Hepatocyte (in vitro differentiated cells): ENCODE data around the gene DALRD3. TPM values are rescaled to one million over a fixed set of nuclear protein-coding genes. Genes with fewer than 3 reads are reported as not detected.

Source experiments
- DNase-seq: peaks from one replicate; pipeline ENCODE4 v3.0.0-alpha.2; 2016; ENCODE audit warnings: low spot score
- H2AFZ ChIP-seq: fragments of 200-600 bp; sonication (generic); 2 replicates; pipeline ENCODE4 v1.6.0; 2016; ENCODE audit warnings: antibody characterized with exemption, mild to moderate bottlenecking
- H3K27ac ChIP-seq: fragments of 200-600 bp; sonication (generic); 2 replicates; pipeline ENCODE4 v1.5.1; 2016; ENCODE audit warnings: mild to moderate bottlenecking
- H3K27me3 ChIP-seq: fragments of 200-600 bp; sonication (generic); 2 replicates; pipeline ENCODE4 v1.6.1; 2016
- H3K36me3 ChIP-seq: fragments of 200-600 bp; sonication (generic); replicated peaks from 2 replicates; pipeline ENCODE4 v1.5.1; 2016; ENCODE audit warnings: low read depth; ENCODE audit not compliant: insufficient read depth
- H3K4me1 ChIP-seq: fragments of 200-600 bp; sonication (generic); 2 replicates; pipeline ENCODE4 v1.5.1; 2016; ENCODE audit warnings: mild to moderate bottlenecking, moderate library complexity; ENCODE audit not compliant: insufficient read depth
- H3K4me2 ChIP-seq: fragments of 200-600 bp; sonication (generic); 2 replicates; pipeline ENCODE4 v1.6.0; 2016
- H3K4me3 ChIP-seq: fragments of 200-600 bp; sonication (generic); 2 replicates; pipeline ENCODE4 v1.5.1; 2016; ENCODE audit warnings: mild to moderate bottlenecking
- H3K79me2 ChIP-seq: fragments of 200-600 bp; sonication (generic); 2 replicates; pipeline ENCODE4 v1.6.0; 2017; ENCODE audit warnings: mild to moderate bottlenecking
- H3K9me2 ChIP-seq: fragments of 200-600 bp; sonication (generic); replicated peaks from 2 replicates; pipeline ENCODE4 v1.6.0; 2017; ENCODE audit warnings: mild to moderate bottlenecking; ENCODE audit not compliant: insufficient read depth
- H3K9me3 ChIP-seq: fragments of 200-600 bp; sonication (generic); 2 replicates; pipeline ENCODE4 v1.5.1; 2016; ENCODE audit warnings: low read depth, mild to moderate bottlenecking
- H4K20me1 ChIP-seq: fragments of 200-600 bp; sonication (generic); 2 replicates; pipeline ENCODE4 v1.6.0; 2016; ENCODE audit warnings: mild to moderate bottlenecking; ENCODE audit not compliant: insufficient read depth, poor library complexity, severe bottlenecking
- CTCF ChIP-seq: fragments of 200-600 bp; sonication (generic); IDR thresholded peaks from 2 replicates; pipeline ENCODE4 v1.5.1; 2016; ENCODE audit warnings: antibody characterized with exemption, mild to moderate bottlenecking; ENCODE audit not compliant: poor library complexity
- EZH2 ChIP-seq: fragments of 200-600 bp; sonication (generic); IDR thresholded peaks from 2 replicates; pipeline ENCODE4 v1.6.1; 2016; ENCODE audit warnings: antibody characterized with exemption, mild to moderate bottlenecking, borderline replicate concordance
- EZH2phosphoT487 ChIP-seq: fragments of 200-600 bp; sonication (generic); IDR thresholded peaks from one replicate; pipeline ENCODE4 v1.6.1; 2018; ENCODE audit warnings: antibody characterized with exemption, mild to moderate bottlenecking, low read depth, moderate library complexity; ENCODE audit not compliant: unreplicated experiment, severe bottlenecking
- WGBS: methylation state at CpG from one replicate; pipeline ENCODE4 v1.1.6; 2016; ENCODE audit warnings: low lambda C conversion rate; ENCODE audit errors: missing lambda C conversion rate; 5-methylcytosine and 5-hydroxymethylcytosine counted together
- polyA plus RNA-seq: library from polyadenylated mRNA; unstranded; fragments of >200 nt; fragmentation: Nextera tagmentation; extraction: Ambion mirVana; gene quantifications from 2 replicates; pipeline ENCODE4 v1.2.1, GENCODE V29; 2016
- total RNA-seq: library from RNA; depleted of rRNA; stranded (reverse); fragments of >200 nt; gene quantifications from 2 replicates; pipeline ENCODE4 v1.2.3, GENCODE V29; 2014

The DALRD3 gene
- total RNA-seq (25.0 and 29.3 TPM in 2 replicates), polyA plus RNA-seq (27.0 and 40.6 TPM in 2 replicates)

GRCh38 chr3:49017971-49018706, at the start of gene DALRD3:
Gene DALRD3, minus strand, starts transcription at chr3:49018580. Its CDS starts 16 bp downstream, at chr3:49018564.
- Histone ChIP-seq H3K27ac (peak within 1 kb of the TSS; percentile 96), H3K4me2 (peak within 1 kb of the TSS; percentile 96), H3K27me3 (no peaks in the 10 kb centered on the region), H2AFZ (peak within 1 kb of the TSS; percentile 85), H3K4me1 (peaks cover 35% of the 10 kb centered on the region), H3K4me3 (peak within 1 kb of the TSS; percentile 75), H3K36me3 (no peaks in the 10 kb centered on the region), H4K20me1 (peaks cover 28% of the 10 kb centered on the region), H3K9me2 (no peaks in the 10 kb centered on the region), H3K9me3 (no peaks in the 10 kb centered on the region), H3K79me2 (peaks cover 47% of the 10 kb centered on the region)
- DNase-seq = peak; percentile 85
- TF ChIP-seq EZH2phosphoT487 (no peak), CTCF (no peak), EZH2 (no peak)
- WGBS = 2% methylated on average over 82 of the region's 85 CpGs

DNA sequence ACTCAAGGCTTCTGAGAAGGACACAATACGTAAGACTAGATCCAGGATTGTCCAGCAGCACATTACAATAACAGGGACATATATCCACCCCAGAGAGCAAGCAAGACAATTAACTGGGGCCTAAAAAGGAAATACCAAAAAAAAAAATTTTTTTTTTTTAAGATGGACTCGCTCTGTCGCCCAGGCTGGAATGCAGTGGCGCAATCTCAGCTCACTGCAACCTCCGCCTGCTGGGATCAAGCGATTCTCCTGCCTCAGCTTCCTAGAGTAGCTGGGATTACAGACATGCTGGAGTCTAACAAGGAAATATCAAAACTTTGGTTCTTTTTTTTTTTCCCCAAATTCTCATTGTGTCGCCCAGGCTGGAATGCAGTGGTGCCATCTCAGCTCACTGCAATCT, 39.6 kb upstream of the DALRD3 start:
- no peaks in the 10 kb centered on the region for H3K9me3 ChIP-seq
- no peaks in the 10 kb centered on the region for H3K36me3 ChIP-seq
- no peak overlapping the region for H3K4me3 ChIP-seq
- WGBS = 83% methylated on average over 7 of the region's 7 CpGs
- H4K20me1 ChIP-seq = no peaks in the 10 kb centered on the region
- H3K79me2 ChIP-seq = peaks cover 17% of the 10 kb centered on the region
- no peak for DNase-seq
- no peak for TF ChIP-seq EZH2phosphoT487
- no peak for TF ChIP-seq CTCF
- TF ChIP-seq EZH2 = no peak
- no peaks in the 10 kb centered on the region for H3K27me3 ChIP-seq
- no peak overlapping the region for H2AFZ ChIP-seq
- H3K27ac ChIP-seq = no peak overlapping the region
- H3K4me2 ChIP-seq = no peak overlapping the region
- H3K9me2 ChIP-seq = no peaks in the 10 kb centered on the region
- no peaks in the 10 kb centered on the region for H3K4me1 ChIP-seq

GRCh38 chr3:49057268-49057667, 38.9 kb upstream of the DALRD3 start:
- Histone ChIP-seq H3K27me3 (no peaks in the 10 kb centered on the region), H3K9me2 (no peaks in the 10 kb centered on the region), H3K79me2 (peaks cover 17% of the 10 kb centered on the region), H4K20me1 (no peaks in the 10 kb centered on the region), H3K9me3 (no peaks in the 10 kb centered on the region), H3K4me1 (no peaks in the 10 kb centered on the region), H3K4me3 (no peak overlapping the region), H3K4me2 (no peak overlapping the region), H3K36me3 (no peaks in the 10 kb centered on the region), H2AFZ (no peak overlapping the region), H3K27ac (no peak overlapping the region)
- 97% methylated on average over 10 of the region's 10 CpGs for WGBS
- no peak for TF ChIP-seq CTCF
- no peak for TF ChIP-seq EZH2phosphoT487
- no peak for TF ChIP-seq EZH2
- DNase-seq = no peak
